K562 treated with DMSO at 1 percent for 24 hours (cell line): ENCODE measurements around the gene TAGLN. TPM values are rescaled to one million over a fixed set of nuclear protein-coding genes. Genes with fewer than 3 reads are reported as not detected.

Source experiments
- total RNA-seq: library from RNA; unstranded; fragments of 300-600 nt; gene quantifications from 2 replicates; pipeline ENCODE4 v1.2.3, GENCODE V29; 2022; ENCODE audit warnings: low read depth; ENCODE audit not compliant: insufficient read depth

The TAGLN gene
- total RNA-seq, result 7.4 and 8.8 TPM in 2 replicates

GRCh38 chr11:117199053-117199915, at the start of gene TAGLN:
TAGLN (plus strand) TSS chr11:117199370; CDS start chr11:117203014, 3,644 bp downstream.

DNA sequence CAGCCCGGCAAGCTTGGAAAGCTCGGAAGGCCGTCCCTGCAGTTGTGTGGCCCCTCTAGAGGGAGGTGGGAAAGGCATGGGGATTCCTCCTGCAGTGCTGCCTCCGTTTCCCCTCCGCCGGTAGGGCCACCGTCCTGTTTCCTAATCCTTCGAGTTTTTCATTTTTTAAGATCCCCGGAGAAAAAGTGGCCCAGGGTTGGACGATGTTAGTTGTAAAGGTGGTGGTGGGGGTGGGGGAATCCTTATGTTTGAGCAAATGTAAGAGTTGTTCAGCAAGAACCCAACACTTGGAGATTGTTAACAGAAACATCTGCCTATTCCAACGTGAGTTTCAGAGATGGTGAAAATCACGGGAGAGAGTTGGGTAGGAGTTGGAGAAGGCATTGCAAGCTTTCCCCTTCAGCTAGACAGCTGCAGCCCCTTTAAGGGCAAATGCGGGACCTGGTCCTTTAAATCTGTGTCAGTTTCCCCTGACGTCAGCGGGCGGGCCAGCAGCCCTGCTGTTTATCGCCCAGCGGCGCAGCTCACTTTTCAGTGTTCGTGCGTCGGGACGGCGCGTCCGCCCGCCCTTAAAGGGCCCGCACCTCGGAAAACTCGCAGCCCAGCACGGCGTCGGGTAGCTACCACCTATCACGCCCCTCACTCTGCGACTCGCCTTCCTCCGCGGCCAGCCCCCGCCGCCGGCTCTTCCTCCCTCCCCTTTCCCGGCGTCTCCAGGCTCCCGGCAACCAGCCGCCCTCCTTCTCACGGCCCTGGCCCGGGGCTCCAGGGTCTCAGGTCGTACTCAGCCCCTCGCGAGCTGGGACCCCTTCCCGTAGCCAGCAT, 20.7 kb upstream of the TAGLN start, which contains the start of gene SIDT2:
TSS of gene SIDT2 (plus strand) at position 534 of the 825 bp plus-strand sequence. CDS start 521 bp downstream, outside the sequence.

GRCh38 chr11:117231842-117232091, 32.6 kb downstream of the TAGLN start, which contains the start of gene PCSK7:
PCSK7 (minus strand) TSS chr11:117232073; CDS start chr11:117229844, 2,229 bp downstream.

DNA sequence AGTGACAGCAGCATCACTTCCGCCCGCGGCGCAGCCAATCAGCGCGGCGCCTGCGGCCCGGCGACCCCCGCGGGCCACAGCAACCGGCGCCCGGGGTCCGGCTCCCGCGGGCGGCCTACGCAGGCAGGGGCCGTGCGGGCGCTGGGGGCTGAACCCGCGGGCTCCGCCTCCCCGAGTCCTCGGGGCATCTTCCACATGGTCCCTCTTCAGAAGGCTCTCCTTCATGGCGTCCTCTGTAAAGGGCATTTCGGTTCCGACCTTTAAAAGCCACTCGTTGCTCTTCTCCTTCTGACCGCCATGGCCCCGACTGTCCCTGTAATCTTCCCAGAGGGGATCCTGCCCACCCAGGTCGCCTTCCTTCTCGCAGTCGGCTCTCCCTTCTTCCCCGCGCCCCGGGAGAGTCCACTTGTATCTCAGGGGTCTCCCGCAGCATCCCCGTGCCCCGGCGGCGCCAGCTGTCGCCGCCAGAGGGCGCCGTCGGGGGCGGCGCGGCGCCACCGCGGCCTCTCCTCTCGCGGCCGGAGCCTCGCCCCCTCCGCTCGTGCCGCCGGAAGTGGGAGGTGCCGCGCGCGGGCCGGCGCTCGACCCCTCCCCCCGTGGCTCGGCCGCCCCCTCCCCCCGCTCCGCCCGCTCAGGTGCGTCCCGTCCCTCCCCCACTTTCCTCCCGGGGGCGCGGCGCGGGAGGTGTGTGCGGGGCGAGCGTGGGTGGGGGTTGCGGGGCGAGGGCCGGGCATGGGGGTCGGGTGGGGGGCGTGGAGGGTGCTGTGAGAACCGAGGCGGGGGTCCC, 33.1 kb downstream of the TAGLN start, which contains the start of gene RNF214:
TSS of gene RNF214 (plus strand) at position 580 of the 787 bp plus-strand sequence. CDS start 1,602 bp downstream, outside the sequence.

Other genes starting within 250 kb of the TAGLN start
- 9.5 and 10.7 TPM in 2 replicates for gene SIK3, start 100.9 kb upstream of the TAGLN start, total RNA-seq
- 20.1 and 23.8 TPM in 2 replicates for gene PAFAH1B2, start 55.1 kb upstream of the TAGLN start, total RNA-seq
- 26.6 and 30.2 TPM in 2 replicates for gene SIDT2, start 20.6 kb upstream of the TAGLN start, total RNA-seq
- 15.6 and 16.1 TPM in 2 replicates for gene PCSK7, start 32.7 kb downstream of the TAGLN start, total RNA-seq
- 9.7 and 11.2 TPM in 2 replicates for gene RNF214, start 33.3 kb downstream of the TAGLN start, total RNA-seq
- gene BACE1-AS, start 92.0 kb downstream of the TAGLN start, total RNA-seq, result 2.4 and 4.2 TPM in 2 replicates
- gene BACE1, start 116.9 kb downstream of the TAGLN start, total RNA-seq, result 0.57 and 0.83 TPM in 2 replicates
- gene CEP164, start 128.5 kb downstream of the TAGLN start, total RNA-seq, result 16.6 and 18.2 TPM in 2 replicates